ENCODE data around the gene OTOP2.

The OTOP2 gene

DNA sequence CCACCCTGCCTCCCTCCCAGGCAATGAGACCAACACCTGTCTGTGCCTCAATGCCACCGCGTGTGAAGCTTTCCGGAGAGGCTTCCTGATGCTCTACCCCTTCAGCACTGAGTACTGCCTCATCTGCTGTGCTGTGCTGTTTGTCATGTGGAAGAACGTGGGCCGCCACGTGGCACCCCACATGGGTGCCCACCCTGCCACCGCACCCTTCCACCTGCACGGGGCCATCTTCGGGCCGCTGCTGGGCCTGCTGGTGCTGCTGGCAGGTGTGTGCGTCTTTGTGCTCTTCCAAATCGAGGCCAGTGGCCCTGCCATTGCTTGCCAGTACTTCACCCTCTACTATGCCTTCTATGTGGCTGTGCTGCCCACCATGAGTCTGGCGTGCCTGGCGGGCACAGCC lies 22.6 kb downstream of the OTOP2 start (continued):
- TF ChIP-seq, protein P1, sequence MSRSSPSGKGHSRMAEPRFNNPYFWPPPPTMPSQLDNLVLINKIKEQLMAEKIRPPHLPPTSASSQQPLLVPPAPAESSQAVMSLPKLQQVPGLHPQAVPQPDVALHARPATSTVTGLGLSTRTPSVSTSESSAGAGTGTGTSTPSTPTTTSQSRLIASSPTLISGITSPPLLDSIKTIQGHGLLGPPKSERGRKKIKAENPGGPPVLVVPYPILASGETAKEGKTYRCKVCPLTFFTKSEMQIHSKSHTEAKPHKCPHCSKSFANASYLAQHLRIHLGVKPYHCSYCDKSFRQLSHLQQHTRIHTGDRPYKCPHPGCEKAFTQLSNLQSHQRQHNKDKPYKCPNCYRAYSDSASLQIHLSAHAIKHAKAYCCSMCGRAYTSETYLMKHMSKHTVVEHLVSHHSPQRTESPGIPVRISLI (tag by site-specific recombination; IDR thresholded peaks at IDR 0.05): no peak
- TF ChIP-seq ZNF530 (tag by site-specific recombination; IDR thresholded peaks at IDR 0.05; ENCODE audit: low read depth) (no peak), KLF10 (tag by site-specific recombination; IDR thresholded peaks at IDR 0.05) (no peak), ZNF10 (tag by site-specific recombination; IDR thresholded peaks at IDR 0.05) (no peak), BCL11A (tag by site-specific recombination; IDR thresholded peaks at IDR 0.05; ENCODE audit: low read depth) (no peak), ZNF768 (tag by site-specific recombination; IDR thresholded peaks at IDR 0.05) (no peak), ZNF785 (tag by site-specific recombination; IDR thresholded peaks at IDR 0.05) (no peak), HOXC10 (CRISPR knock-in tag; IDR thresholded peaks at IDR 0.05) (no peak)
- TF ChIP-seq, protein P2, sequence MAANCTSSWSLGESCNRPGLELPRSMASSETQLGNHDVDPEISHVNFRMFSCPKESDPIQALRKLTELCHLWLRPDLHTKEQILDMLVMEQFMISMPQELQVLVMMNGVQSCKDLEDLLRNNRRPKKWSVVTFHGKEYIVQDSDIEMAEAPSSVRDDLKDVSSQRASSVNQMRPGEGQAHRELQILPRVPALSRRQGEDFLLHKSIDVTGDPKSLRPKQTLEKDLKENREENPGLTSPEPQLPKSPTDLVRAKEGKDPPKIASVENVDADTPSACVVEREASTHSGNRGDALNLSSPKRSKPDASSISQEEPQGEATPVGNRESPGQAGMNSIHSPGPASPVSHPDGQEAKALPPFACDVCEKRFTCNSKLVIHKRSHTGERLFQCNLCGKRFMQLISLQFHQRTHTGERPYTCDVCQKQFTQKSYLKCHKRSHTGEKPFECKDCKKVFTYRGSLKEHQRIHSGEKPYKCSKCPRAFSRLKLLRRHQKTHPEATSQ (tag by site-specific recombination; IDR thresholded peaks at IDR 0.05): no peak

DNA sequence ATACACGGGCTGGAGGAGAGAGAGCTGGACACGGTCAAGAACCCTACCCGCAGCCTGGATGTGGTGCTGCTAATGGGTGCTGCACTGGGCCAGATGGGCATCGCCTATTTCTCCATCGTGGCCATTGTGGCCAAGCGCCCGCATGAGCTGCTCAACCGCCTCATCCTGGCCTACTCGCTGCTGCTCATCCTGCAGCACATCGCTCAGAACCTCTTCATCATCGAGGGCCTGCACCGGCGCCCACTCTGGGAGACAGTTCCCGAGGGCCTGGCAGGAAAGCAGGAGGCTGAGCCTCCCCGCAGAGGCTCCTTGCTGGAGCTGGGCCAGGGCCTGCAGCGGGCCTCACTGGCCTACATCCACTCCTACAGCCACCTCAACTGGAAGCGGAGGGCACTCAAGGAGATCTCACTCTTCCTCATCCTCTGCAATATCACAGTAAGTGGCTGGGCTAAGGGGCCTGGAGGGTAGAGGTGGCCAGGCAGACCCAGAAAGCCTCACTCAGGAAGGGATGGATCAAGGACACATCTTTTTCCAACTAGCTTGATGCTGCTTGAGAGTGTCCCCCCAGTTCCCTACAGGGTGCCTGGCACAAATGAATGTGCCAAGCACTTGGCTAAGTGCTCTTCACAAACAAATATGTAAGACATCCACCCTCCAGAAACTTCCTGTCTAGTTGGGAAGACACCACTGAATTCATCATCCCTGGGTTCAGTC lies 23.1 kb downstream of the OTOP2 start:
- ChIA-PET POLR2A (no interaction called here), CTCF (interaction anchor here (0.7 to 10.3 kb wide), 4 partner anchors 12 to 323 kb away, joined by 3 to 100 read pairs (median 4); partner anchors contain the start of gene OTOP2)
- no peak overlapping the region for H3K27ac ChIP-seq (ENCODE audit: extremely low read depth, low read depth, low read length)
- H3K4me1 ChIP-seq (ENCODE audit: control insufficient read depth, insufficient read depth, low read length): no peaks in the 10 kb centered on the region
- H3K36me3 ChIP-seq (ENCODE audit: control insufficient read depth in 2 of 2, insufficient read depth in 1 of 2, low read length in 2 of 2): no peaks in the 10 kb centered on the region
- TF ChIP-seq WT1 (tag by site-specific recombination; IDR thresholded peaks at IDR 0.05): no peak
- no peak for TF ChIP-seq KLF8 (tag by site-specific recombination; IDR thresholded peaks at IDR 0.05)
- TF ChIP-seq ZNF311 (tag by site-specific recombination; IDR thresholded peaks at IDR 0.05; ENCODE audit: borderline replicate concordance): no peak
- TF ChIP-seq REPIN1 (tag by site-specific recombination; IDR thresholded peaks at IDR 0.05; ENCODE audit: low read depth): no peak
- TF ChIP-seq, protein P3, sequence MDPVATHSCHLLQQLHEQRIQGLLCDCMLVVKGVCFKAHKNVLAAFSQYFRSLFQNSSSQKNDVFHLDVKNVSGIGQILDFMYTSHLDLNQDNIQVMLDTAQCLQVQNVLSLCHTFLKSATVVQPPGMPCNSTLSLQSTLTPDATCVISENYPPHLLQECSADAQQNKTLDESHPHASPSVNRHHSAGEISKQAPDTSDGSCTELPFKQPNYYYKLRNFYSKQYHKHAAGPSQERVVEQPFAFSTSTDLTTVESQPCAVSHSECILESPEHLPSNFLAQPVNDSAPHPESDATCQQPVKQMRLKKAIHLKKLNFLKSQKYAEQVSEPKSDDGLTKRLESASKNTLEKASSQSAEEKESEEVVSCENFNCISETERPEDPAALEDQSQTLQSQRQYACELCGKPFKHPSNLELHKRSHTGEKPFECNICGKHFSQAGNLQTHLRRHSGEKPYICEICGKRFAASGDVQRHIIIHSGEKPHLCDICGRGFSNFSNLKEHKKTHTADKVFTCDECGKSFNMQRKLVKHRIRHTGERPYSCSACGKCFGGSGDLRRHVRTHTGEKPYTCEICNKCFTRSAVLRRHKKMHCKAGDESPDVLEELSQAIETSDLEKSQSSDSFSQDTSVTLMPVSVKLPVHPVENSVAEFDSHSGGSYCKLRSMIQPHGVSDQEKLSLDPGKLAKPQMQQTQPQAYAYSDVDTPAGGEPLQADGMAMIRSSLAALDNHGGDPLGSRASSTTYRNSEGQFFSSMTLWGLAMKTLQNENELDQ (tag by site-specific recombination; IDR thresholded peaks at IDR 0.05; ENCODE audit: low read depth): no peak
- no peak for TF ChIP-seq SP3 (tag by site-specific recombination; IDR thresholded peaks at IDR 0.05)
- TF ChIP-seq ZNF514 (tag by site-specific recombination; IDR thresholded peaks at IDR 0.05): no peak
- TF ChIP-seq ZNF433 (tag by site-specific recombination; IDR thresholded peaks at IDR 0.05; ENCODE audit: low read depth): no peak
- no peak for TF ChIP-seq ZNF16 (tag by site-specific recombination; IDR thresholded peaks at IDR 0.05; ENCODE audit: low read depth)
- no peak for TF ChIP-seq ZNF664 (tag by site-specific recombination; IDR thresholded peaks at IDR 0.05)
- TF ChIP-seq ZNF48 (tag by site-specific recombination; IDR thresholded peaks at IDR 0.05): no peak
- TF ChIP-seq, protein P4, sequence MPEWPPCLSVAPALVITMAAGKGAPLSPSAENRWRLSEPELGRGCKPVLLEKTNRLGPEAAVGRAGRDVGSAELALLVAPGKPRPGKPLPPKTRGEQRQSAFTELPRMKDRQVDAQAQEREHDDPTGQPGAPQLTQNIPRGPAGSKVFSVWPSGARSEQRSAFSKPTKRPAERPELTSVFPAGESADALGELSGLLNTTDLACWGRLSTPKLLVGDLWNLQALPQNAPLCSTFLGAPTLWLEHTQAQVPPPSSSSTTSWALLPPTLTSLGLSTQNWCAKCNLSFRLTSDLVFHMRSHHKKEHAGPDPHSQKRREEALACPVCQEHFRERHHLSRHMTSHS (tag by site-specific recombination; IDR thresholded peaks at IDR 0.05): no peak
- no peak for TF ChIP-seq ZNF658 (tag by site-specific recombination; IDR thresholded peaks at IDR 0.05)
- TF ChIP-seq, protein P5, sequence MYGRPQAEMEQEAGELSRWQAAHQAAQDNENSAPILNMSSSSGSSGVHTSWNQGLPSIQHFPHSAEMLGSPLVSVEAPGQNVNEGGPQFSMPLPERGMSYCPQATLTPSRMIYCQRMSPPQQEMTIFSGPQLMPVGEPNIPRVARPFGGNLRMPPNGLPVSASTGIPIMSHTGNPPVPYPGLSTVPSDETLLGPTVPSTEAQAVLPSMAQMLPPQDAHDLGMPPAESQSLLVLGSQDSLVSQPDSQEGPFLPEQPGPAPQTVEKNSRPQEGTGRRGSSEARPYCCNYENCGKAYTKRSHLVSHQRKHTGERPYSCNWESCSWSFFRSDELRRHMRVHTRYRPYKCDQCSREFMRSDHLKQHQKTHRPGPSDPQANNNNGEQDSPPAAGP (tag by site-specific recombination; IDR thresholded peaks at IDR 0.05): no peak
- TF ChIP-seq ZNF239 (tag by site-specific recombination; IDR thresholded peaks at IDR 0.05): no peak
- no peak for TF ChIP-seq SP7 (tag by site-specific recombination; IDR thresholded peaks at IDR 0.05)
- TF ChIP-seq, protein P6, sequence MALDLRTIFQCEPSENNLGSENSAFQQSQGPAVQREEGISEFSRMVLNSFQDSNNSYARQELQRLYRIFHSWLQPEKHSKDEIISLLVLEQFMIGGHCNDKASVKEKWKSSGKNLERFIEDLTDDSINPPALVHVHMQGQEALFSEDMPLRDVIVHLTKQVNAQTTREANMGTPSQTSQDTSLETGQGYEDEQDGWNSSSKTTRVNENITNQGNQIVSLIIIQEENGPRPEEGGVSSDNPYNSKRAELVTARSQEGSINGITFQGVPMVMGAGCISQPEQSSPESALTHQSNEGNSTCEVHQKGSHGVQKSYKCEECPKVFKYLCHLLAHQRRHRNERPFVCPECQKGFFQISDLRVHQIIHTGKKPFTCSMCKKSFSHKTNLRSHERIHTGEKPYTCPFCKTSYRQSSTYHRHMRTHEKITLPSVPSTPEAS (tag by site-specific recombination; IDR thresholded peaks at IDR 0.05): no peak
- no peak for TF ChIP-seq ZBTB48 (tag by site-specific recombination; IDR thresholded peaks at IDR 0.05)
- no peak overlapping the region for H3K4me3 ChIP-seq (ENCODE audit: low read depth, low read length)
- no peaks in the 10 kb centered on the region for H3K9me3 ChIP-seq (ENCODE audit: control insufficient read depth, insufficient read depth, low read depth, low read length)

All from HEK293 (cell line).